Loucy (cell line): ENCODE measurements around the gene PPM1F.
"Not testable (repeated sequence)": the region's sequence is repeated elsewhere in the genome, so short reads cannot be mapped to it uniquely, and the experiment has no call there.

Source experiments
- EZH2phosphoT487 ChIP-seq: fragments of 200-600 bp; IDR thresholded peaks from 2 replicates; pipeline ENCODE4 v1.6.1; 2018; ENCODE audit warnings: antibody characterized with exemption, mild to moderate bottlenecking, moderate library complexity, borderline replicate concordance
- TF ChIP-seq, protein P1 (sequence below): fragments of 200-600 bp; sonication (generic); conservative IDR thresholded peaks from 2 replicates; pipeline ENCODE4 v1.5.1; 2014; ENCODE audit warnings: mild to moderate bottlenecking, antibody characterized with exemption, low read length

- TF ChIP-seq, protein P1, sequence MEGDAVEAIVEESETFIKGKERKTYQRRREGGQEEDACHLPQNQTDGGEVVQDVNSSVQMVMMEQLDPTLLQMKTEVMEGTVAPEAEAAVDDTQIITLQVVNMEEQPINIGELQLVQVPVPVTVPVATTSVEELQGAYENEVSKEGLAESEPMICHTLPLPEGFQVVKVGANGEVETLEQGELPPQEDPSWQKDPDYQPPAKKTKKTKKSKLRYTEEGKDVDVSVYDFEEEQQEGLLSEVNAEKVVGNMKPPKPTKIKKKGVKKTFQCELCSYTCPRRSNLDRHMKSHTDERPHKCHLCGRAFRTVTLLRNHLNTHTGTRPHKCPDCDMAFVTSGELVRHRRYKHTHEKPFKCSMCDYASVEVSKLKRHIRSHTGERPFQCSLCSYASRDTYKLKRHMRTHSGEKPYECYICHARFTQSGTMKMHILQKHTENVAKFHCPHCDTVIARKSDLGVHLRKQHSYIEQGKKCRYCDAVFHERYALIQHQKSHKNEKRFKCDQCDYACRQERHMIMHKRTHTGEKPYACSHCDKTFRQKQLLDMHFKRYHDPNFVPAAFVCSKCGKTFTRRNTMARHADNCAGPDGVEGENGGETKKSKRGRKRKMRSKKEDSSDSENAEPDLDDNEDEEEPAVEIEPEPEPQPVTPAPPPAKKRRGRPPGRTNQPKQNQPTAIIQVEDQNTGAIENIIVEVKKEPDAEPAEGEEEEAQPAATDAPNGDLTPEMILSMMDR, result not testable (repeated sequence)
- not testable (repeated sequence) for TF ChIP-seq EZH2phosphoT487
Observed at GRCh38 chr22:21872741-21873140, 79.9 kb downstream of the PPM1F start.
